ENCODE results near the gene ETV4.
A peak's percentile ranks its signal among the peaks of the same experiment; 100 is the strongest.

DNA sequence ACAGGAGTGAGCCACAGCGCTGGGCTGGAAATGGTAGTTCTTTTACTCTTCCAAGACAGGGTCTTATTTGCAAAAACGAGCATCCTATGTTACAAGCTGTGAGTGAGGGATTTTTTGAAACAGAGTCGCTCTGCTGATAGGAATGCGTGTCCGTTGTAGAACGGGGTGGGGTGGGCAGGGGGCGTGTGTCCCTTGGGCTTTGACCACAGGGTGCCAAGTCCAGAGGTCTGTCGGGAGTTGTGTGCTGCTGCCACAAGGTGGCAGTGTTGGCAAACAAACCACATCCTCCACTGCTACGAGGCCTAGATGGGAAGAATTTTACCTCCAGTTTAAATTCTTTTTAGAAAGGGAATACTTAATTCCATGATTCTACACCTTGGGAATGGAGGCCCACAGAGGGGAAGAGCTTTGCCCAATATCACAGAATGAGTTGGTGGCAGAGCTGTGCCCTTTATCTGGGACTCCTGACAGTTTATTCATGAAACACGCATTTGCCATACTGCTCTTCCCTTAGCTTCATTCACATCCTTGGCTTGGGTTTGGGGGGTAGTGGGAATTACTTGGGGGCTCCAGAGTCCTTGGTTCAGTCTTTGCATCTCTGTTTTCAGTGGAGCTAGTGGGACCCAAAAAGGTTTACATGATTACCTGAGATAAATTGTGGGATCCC, 30.6 kb upstream of the ETV4 start:
- no peak for TF ChIP-seq CREM (CRISPR knock-in tag; IDR thresholded peaks at IDR 0.05)
- TF ChIP-seq, protein P1, sequence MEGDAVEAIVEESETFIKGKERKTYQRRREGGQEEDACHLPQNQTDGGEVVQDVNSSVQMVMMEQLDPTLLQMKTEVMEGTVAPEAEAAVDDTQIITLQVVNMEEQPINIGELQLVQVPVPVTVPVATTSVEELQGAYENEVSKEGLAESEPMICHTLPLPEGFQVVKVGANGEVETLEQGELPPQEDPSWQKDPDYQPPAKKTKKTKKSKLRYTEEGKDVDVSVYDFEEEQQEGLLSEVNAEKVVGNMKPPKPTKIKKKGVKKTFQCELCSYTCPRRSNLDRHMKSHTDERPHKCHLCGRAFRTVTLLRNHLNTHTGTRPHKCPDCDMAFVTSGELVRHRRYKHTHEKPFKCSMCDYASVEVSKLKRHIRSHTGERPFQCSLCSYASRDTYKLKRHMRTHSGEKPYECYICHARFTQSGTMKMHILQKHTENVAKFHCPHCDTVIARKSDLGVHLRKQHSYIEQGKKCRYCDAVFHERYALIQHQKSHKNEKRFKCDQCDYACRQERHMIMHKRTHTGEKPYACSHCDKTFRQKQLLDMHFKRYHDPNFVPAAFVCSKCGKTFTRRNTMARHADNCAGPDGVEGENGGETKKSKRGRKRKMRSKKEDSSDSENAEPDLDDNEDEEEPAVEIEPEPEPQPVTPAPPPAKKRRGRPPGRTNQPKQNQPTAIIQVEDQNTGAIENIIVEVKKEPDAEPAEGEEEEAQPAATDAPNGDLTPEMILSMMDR (IDR thresholded peaks at IDR 0.05), result peak; percentile 89
- TF ChIP-seq FOXP1 (CRISPR knock-in tag; IDR thresholded peaks at IDR 0.05; ENCODE audit: borderline replicate concordance), result no peak
- TF ChIP-seq, protein P2, sequence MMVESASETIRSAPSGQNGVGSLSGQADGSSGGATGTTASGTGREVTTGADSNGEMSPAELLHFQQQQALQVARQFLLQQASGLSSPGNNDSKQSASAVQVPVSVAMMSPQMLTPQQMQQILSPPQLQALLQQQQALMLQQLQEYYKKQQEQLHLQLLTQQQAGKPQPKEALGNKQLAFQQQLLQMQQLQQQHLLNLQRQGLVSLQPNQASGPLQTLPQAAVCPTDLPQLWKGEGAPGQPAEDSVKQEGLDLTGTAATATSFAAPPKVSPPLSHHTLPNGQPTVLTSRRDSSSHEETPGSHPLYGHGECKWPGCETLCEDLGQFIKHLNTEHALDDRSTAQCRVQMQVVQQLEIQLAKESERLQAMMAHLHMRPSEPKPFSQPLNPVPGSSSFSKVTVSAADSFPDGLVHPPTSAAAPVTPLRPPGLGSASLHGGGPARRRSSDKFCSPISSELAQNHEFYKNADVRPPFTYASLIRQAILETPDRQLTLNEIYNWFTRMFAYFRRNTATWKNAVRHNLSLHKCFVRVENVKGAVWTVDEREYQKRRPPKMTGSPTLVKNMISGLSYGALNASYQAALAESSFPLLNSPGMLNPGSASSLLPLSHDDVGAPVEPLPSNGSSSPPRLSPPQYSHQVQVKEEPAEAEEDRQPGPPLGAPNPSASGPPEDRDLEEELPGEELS (CRISPR knock-in tag; IDR thresholded peaks at IDR 0.05), result no peak
- no peak for TF ChIP-seq MYBL2 (CRISPR knock-in tag; IDR thresholded peaks at IDR 0.05)
- TF ChIP-seq, protein P3, sequence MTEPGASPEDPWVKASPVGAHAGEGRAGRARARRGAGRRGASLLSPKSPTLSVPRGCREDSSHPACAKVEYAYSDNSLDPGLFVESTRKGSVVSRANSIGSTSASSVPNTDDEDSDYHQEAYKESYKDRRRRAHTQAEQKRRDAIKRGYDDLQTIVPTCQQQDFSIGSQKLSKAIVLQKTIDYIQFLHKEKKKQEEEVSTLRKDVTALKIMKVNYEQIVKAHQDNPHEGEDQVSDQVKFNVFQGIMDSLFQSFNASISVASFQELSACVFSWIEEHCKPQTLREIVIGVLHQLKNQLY (CRISPR knock-in tag; IDR thresholded peaks at IDR 0.05), result no peak
- no peak for TF ChIP-seq TP53 (CRISPR knock-in tag; IDR thresholded peaks at IDR 0.05)
- no peak for TF ChIP-seq ATF1 (CRISPR knock-in tag; IDR thresholded peaks at IDR 0.05)
- TF ChIP-seq, protein P4, sequence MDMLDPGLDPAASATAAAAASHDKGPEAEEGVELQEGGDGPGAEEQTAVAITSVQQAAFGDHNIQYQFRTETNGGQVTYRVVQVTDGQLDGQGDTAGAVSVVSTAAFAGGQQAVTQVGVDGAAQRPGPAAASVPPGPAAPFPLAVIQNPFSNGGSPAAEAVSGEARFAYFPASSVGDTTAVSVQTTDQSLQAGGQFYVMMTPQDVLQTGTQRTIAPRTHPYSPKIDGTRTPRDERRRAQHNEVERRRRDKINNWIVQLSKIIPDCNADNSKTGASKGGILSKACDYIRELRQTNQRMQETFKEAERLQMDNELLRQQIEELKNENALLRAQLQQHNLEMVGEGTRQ (CRISPR knock-in tag; IDR thresholded peaks at IDR 0.05), result no peak
- TF ChIP-seq, protein P5, sequence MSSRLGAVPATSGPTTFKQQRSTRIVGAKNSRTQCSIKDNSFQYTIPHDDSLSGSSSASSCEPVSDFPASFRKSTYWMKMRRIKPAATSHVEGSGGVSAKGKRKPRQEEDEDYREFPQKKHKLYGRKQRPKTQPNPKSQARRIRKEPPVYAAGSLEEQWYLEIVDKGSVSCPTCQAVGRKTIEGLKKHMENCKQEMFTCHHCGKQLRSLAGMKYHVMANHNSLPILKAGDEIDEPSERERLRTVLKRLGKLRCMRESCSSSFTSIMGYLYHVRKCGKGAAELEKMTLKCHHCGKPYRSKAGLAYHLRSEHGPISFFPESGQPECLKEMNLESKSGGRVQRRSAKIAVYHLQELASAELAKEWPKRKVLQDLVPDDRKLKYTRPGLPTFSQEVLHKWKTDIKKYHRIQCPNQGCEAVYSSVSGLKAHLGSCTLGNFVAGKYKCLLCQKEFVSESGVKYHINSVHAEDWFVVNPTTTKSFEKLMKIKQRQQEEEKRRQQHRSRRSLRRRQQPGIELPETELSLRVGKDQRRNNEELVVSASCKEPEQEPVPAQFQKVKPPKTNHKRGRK (CRISPR knock-in tag; IDR thresholded peaks at IDR 0.05; ENCODE audit: borderline replicate concordance), result no peak
- no peak for TF ChIP-seq ELF4 (CRISPR knock-in tag; IDR thresholded peaks at IDR 0.05; ENCODE audit: low read depth)
